H1 (cell line): ENCODE measurements around the gene ULK3. TPM values are rescaled to one million over a fixed set of nuclear protein-coding genes. Genes with fewer than 3 reads are reported as not detected.
A peak's percentile ranks its signal among the peaks of the same experiment; 100 is the strongest.

ENCODE experiments used
- CTCF ChIA-PET: fragments of 300-600 bp; sonication (Branson Sonifier 250); formaldehyde crosslinking; loops from one replicate; lab custom pipeline; 2021; ENCODE audit not compliant: partially characterized antibody; lab: Charles Lee
- POLR2A ChIA-PET: fragments of 300-600 bp; sonication (Branson Sonifier 250); formaldehyde crosslinking; loops from one replicate; lab custom pipeline; 2021; ENCODE audit warnings: inconsistent platforms; ENCODE audit not compliant: partially characterized antibody; lab: Charles Lee
- DNase-seq, 2 experiments: peaks; one replicate each; pipeline versions ENCODE4 v3.0.0 to v3.0.0-alpha.2; 2010 to 2022; ENCODE audit warnings: low spot score in 2 of 2, low read depth in 1 of 2, mixed read lengths in 1 of 2
- FAIRE-seq: peaks from 2 replicates; lab custom pipeline; 2011; peaks lifted over from hg19 to GRCh38; lab: Jason Lieb, UNC
- H2AFZ ChIP-seq: 2 replicates; pipeline ENCODE4 v1.8.1; 2012; ENCODE audit warnings: low read length, inconsistent platforms
- H2AK5ac ChIP-seq: 2 replicates; pipeline ENCODE4 v1.6.1; 2013; ENCODE audit warnings: low read depth, low read length
- H2BK120ac ChIP-seq: replicated peaks from 2 replicates; pipeline ENCODE3; 2013; ENCODE audit warnings: low read depth, low read length, inconsistent platforms
- H2BK12ac ChIP-seq: 2 replicates; pipeline ENCODE4 v1.6.1; 2013; ENCODE audit warnings: low read depth, low read length
- H2BK15ac ChIP-seq: 2 replicates; pipeline ENCODE4 v1.6.1; 2013; ENCODE audit warnings: low read length
- H2BK20ac ChIP-seq: 2 replicates; pipeline ENCODE4 v1.6.1; 2013; ENCODE audit warnings: low read length
- H2BK5ac ChIP-seq: 2 replicates; pipeline ENCODE4 v1.6.1; 2013; ENCODE audit warnings: low read depth, low read length
- H3K14ac ChIP-seq: 2 replicates; pipeline ENCODE4 v1.6.1; 2013; ENCODE audit warnings: inconsistent platforms; ENCODE audit not compliant: insufficient read length
- H3K18ac ChIP-seq: 2 replicates; pipeline ENCODE4 v1.6.1; 2013; ENCODE audit warnings: low read length; ENCODE audit errors: extremely low read depth
- H3K23ac ChIP-seq: 2 replicates; pipeline ENCODE4 v1.6.1; 2013; ENCODE audit warnings: inconsistent platforms; ENCODE audit not compliant: insufficient read length
- H3K23me2 ChIP-seq: 2 replicates; pipeline ENCODE4 v1.6.1; 2013; ENCODE audit warnings: low read depth, low read length
- H3K27ac ChIP-seq: 2 replicates; pipeline ENCODE4 v1.6.1; 2011; ENCODE audit warnings: low read depth, low read length, inconsistent platforms
- H3K27me3 ChIP-seq, 4 experiments: replicated peaks in 1 of 4; 1 replicate in 1 of 4; 2 replicates in 3 of 4; pipeline versions ENCODE4 v1.6.1 to v1.8.1; 2011 to 2013; ENCODE audit warnings: low read length in 3 of 4, mild to moderate bottlenecking in 3 of 4, inconsistent platforms in 2 of 4, mixed read lengths in 2 of 4, moderate library complexity in 1 of 4; ENCODE audit not compliant: control insufficient read depth in 3 of 4, insufficient read depth in 3 of 4; ENCODE audit errors: extremely low read depth in 1 of 4
- H3K36me3 ChIP-seq, 4 experiments: 2 replicates each; pipeline versions ENCODE4 v1.6.1 to v1.8.1; 2011 to 2013; ENCODE audit warnings: mild to moderate bottlenecking in 4 of 4, low read length in 3 of 4, moderate library complexity in 2 of 4, control low read depth in 1 of 4, inconsistent platforms in 1 of 4; ENCODE audit not compliant: insufficient read depth in 4 of 4, control insufficient read depth in 2 of 4
- H3K4ac ChIP-seq: replicated peaks from 2 replicates; pipeline ENCODE3; 2013; ENCODE audit warnings: low read length, low read depth, mixed read lengths, inconsistent platforms; ENCODE audit not compliant: insufficient read length
- H3K4me1 ChIP-seq, 4 experiments: replicated peaks in 1 of 4; 1 replicate in 1 of 4; 2 replicates in 3 of 4; pipeline versions ENCODE4 v1.6.1 to v1.8.1; 2011 to 2013; ENCODE audit warnings: low read length in 3 of 4, inconsistent platforms in 2 of 4, mixed read lengths in 1 of 4; ENCODE audit not compliant: insufficient read depth in 4 of 4, control insufficient read depth in 3 of 4
- H3K4me2 ChIP-seq, 2 experiments: 2 replicates each; pipeline versions ENCODE4 v1.6.1 to v1.8.1; 2011 to 2013; ENCODE audit warnings: low read depth in 2 of 2, low read length in 2 of 2, control low read depth in 1 of 2, inconsistent platforms in 1 of 2, mild to moderate bottlenecking in 1 of 2; ENCODE audit not compliant: insufficient read depth in 1 of 2
- H3K4me3 ChIP-seq, 4 experiments: fragments of 200-600, 300-600 bp in 1 of 4; sonication (generic), shearing (Covaris generic), sonication (Bioruptor Twin) in 1 of 4; 2 replicates each; pipeline versions ENCODE4 v1.5.1 to v1.8.1; 2011 to 2016; ENCODE audit warnings: low read length in 4 of 4, low read depth in 3 of 4, control low read depth in 2 of 4, inconsistent platforms in 2 of 4, mild to moderate bottlenecking in 2 of 4, mixed read lengths in 1 of 4, moderate library complexity in 1 of 4; ENCODE audit not compliant: insufficient read depth in 2 of 4; ENCODE audit errors: extremely low read depth in 1 of 4
- H3K56ac ChIP-seq: replicated peaks from 2 replicates; pipeline ENCODE3; 2013; ENCODE audit warnings: low read depth, mild to moderate bottlenecking, mixed read lengths, low read length, inconsistent platforms; ENCODE audit not compliant: insufficient read length
- H3K79me1 ChIP-seq: 2 replicates; pipeline ENCODE4 v1.6.1; 2013; ENCODE audit warnings: low read depth, low read length, control low read depth
- H3K79me2 ChIP-seq, 2 experiments: 2 replicates each; pipeline versions ENCODE4 v1.6.1 to v1.8.1; 2012 to 2013; ENCODE audit warnings: low read length in 2 of 2, mild to moderate bottlenecking in 2 of 2, inconsistent platforms in 1 of 2; ENCODE audit not compliant: insufficient read depth in 2 of 2, control insufficient read depth in 1 of 2
- H3K9ac ChIP-seq, 4 experiments: replicated peaks in 1 of 4; 1 replicate in 1 of 4; 2 replicates in 3 of 4; pipeline versions ENCODE4 v1.6.1 to v1.8.1; 2011 to 2013; ENCODE audit warnings: low read depth in 3 of 4, low read length in 3 of 4, control low read depth in 2 of 4, mild to moderate bottlenecking in 2 of 4, moderate library complexity in 2 of 4, inconsistent platforms in 1 of 4; ENCODE audit errors: extremely low read depth in 1 of 4
- H3K9me3 ChIP-seq, 2 experiments: 2 replicates each; pipeline versions ENCODE4 v1.6.1 to v1.8.1; 2012 to 2013; ENCODE audit warnings: mild to moderate bottlenecking in 2 of 2, moderate library complexity in 2 of 2, control low read depth in 1 of 2, inconsistent platforms in 1 of 2, low read depth in 1 of 2, low read length in 1 of 2, mixed read lengths in 1 of 2; ENCODE audit not compliant: insufficient read depth in 2 of 2
- H4K20me1 ChIP-seq, 2 experiments: replicated peaks in 1 of 2; 2 replicates each; pipeline versions ENCODE3 to v1.8.1; 2011 to 2013; ENCODE audit warnings: inconsistent platforms in 2 of 2, low read length in 2 of 2, mild to moderate bottlenecking in 1 of 2; ENCODE audit not compliant: insufficient read depth in 2 of 2, control insufficient read depth in 1 of 2
- H4K5ac ChIP-seq: 2 replicates; pipeline ENCODE4 v1.6.1; 2013; ENCODE audit warnings: low read length, low read depth, mixed read lengths, inconsistent platforms; ENCODE audit not compliant: insufficient read length
- H4K8ac ChIP-seq: 2 replicates; pipeline ENCODE4 v1.8.0; 2013; ENCODE audit warnings: mild to moderate bottlenecking, moderate library complexity, low read length, inconsistent platforms; ENCODE audit not compliant: insufficient read depth; ENCODE audit errors: extremely low read depth
- H4K91ac ChIP-seq: replicated peaks from 2 replicates; pipeline ENCODE3; 2013; ENCODE audit warnings: low read length, mixed read lengths, inconsistent platforms; ENCODE audit not compliant: insufficient read length
- CTCF ChIP-seq, 3 experiments: IDR thresholded peaks; 1 replicate in 2 of 3; 2 replicates in 1 of 3; pipeline versions ENCODE4 v1.5.1 to v1.6.1; 2011; ENCODE audit warnings: low read length in 3 of 3, mild to moderate bottlenecking in 3 of 3, inconsistent platforms in 2 of 3, low read depth in 1 of 3, moderate library complexity in 1 of 3; ENCODE audit not compliant: insufficient read depth in 1 of 3; ENCODE audit errors: control extremely low read depth in 1 of 3
- EZH2 ChIP-seq: fragments of 200-600 bp; sonication (generic); IDR thresholded peaks from 2 replicates; pipeline ENCODE4 v1.7.1; 2012; ENCODE audit warnings: low read depth, mild to moderate bottlenecking, moderate library complexity, low read length, inconsistent platforms; ENCODE audit not compliant: severe bottlenecking
- HDAC2 ChIP-seq, 2 experiments: fragments of 300-600 bp in 1 of 2; sonication (generic) in 1 of 2; IDR thresholded peaks; 2 replicates each; pipeline ENCODE4 v1.6.1; 2011 to 2012; ENCODE audit warnings: low read depth in 2 of 2, low read length in 2 of 2, mild to moderate bottlenecking in 2 of 2, moderate library complexity in 2 of 2, borderline replicate concordance in 1 of 2, inconsistent platforms in 1 of 2
- KDM5A ChIP-seq: fragments of 200-600 bp; IDR thresholded peaks from 2 replicates; pipeline ENCODE4 v1.7.1; 2012; ENCODE audit warnings: mild to moderate bottlenecking, low read length, inconsistent platforms, mixed read lengths
- WGBS, 2 experiments: shearing (Covaris generic) in 1 of 2; methylation state at CpG; one replicate each; pipeline versions ENCODE4 v1.1.6 to v1.1.7; 2013 to 2015; ENCODE audit warnings: low lambda C conversion rate in 2 of 2, mixed read lengths in 2 of 2, inconsistent platforms in 1 of 2, low coverage in 1 of 2, missing lambda C conversion rate in 1 of 2; ENCODE audit not compliant: insufficient replicate concordance in 2 of 2, insufficient coverage in 1 of 2, insufficient read length in 1 of 2; ENCODE audit errors: extremely low coverage in 1 of 2, missing lambda C conversion rate in 1 of 2; 5-methylcytosine and 5-hydroxymethylcytosine counted together
- polyA plus RNA-seq, 7 experiments: library from polyadenylated mRNA; depleted of rRNA in 3 of 7; stranded (reverse) in 5 of 7; unstranded in 2 of 7; fragments of >200 nt in 5 of 7; fragments of 200-250 nt in 2 of 7; gene quantifications; 1 replicate in 5 of 7; 2 replicates in 1 of 7; 4 replicates in 1 of 7; pipeline versions ENCODE4 v1.2.1 to v1.2.3, GENCODE V29; 2011 to 2013; ENCODE audit warnings: missing spikeins in 2 of 7, mixed read lengths in 2 of 7
- total RNA-seq: library from RNA; stranded (reverse); fragmentation: NEBNext Ultra II Directional; extraction: Animal tissue kit (Norgen Biotek cat#: 25700); gene quantifications from 2 replicates; pipeline ENCODE4 v1.2.1, GENCODE V29; 2021

Gene ULK3
- total and polyA plus RNA-seq, 2 of the 8 experiments (the other 6 are each of a cell fraction or from before 2014, with no cell fraction given): 27.1 to 34.4 TPM

GRCh38 chr15:74793135-74794028 is 49.6 kb downstream of the ULK3 start:
- POLR2A ChIA-PET: interaction anchor here (0.6 to 2.8 kb wide), 7 partner anchors 9 to 274 kb away, joined by 3 to 14 read pairs (median 4); partner anchors contain the start of gene CSK
- no peak overlapping the region for H2BK20ac ChIP-seq
- 80% methylated on average over 12 of the region's 12 CpGs; no CpG with 5 or more reads in 1 of the 2 experiments for WGBS, 2 experiments
- H4K5ac ChIP-seq: no peak overlapping the region
- H3K4me2 ChIP-seq: no peak overlapping the region
- no peak overlapping the region for H3K4me3 ChIP-seq
- H3K14ac ChIP-seq: no peak overlapping the region
- no peaks in the 10 kb centered on the region for H3K9me3 ChIP-seq
- no peak overlapping the region for H3K23ac ChIP-seq
- peaks cover 34 to 47% of the 10 kb centered on the region in 2 experiments for H4K20me1 ChIP-seq
- H4K91ac ChIP-seq: no peak overlapping the region
- H3K36me3 ChIP-seq: no peaks in the 10 kb centered on the region
- peaks cover 0 to 7% of the 10 kb centered on the region in 2 experiments; a peak in 1 of 4 replicates for H3K79me2 ChIP-seq
- CTCF ChIA-PET: interaction anchor here (0.5 to 53.7 kb wide), 18 partner anchors 7 to 168 kb away, joined by 3 to 1439 read pairs (median 4); partner anchors contain the start of genes CLK3 and CSK
- peaks cover 2 to 19% (median 11%) of the 10 kb centered on the region in 4 experiments for H3K4me1 ChIP-seq
- TF ChIP-seq CTCF (IDR thresholded peaks at IDR 0.05; ENCODE audit: control extremely low read depth in 1 of 3, insufficient read depth in 1 of 3, low read depth in 1 of 3, low read length in 3 of 3) (peak in 2 of 3 experiments; percentile 7 to 16; a peak in 2 of 4 replicates), EZH2 (no peak), KDM5A (no peak), HDAC2 (IDR thresholded peaks at IDR 0.05; ENCODE audit: borderline replicate concordance in 1 of 2, low read depth in 2 of 2, low read length in 2 of 2) (no peak)
- H2AFZ ChIP-seq: no peak overlapping the region
- H3K4ac ChIP-seq: no peak overlapping the region
- no peak overlapping the region for H2BK15ac ChIP-seq
- peaks cover 25% of the 10 kb centered on the region for H3K79me1 ChIP-seq
- DNase-seq (no peak), FAIRE-seq (no peak)
- no peak overlapping the region for H3K27ac ChIP-seq
- no peak overlapping the region for H3K9ac ChIP-seq
- no peak overlapping the region for H2BK5ac ChIP-seq
- H3K27me3 ChIP-seq: no peaks in the 10 kb centered on the region
- no peak overlapping the region for H2BK12ac ChIP-seq
- no peak overlapping the region for H3K56ac ChIP-seq
- H2AK5ac ChIP-seq: no peak overlapping the region
- no peak overlapping the region for H3K18ac ChIP-seq
- no peak overlapping the region for H4K8ac ChIP-seq
- H2BK120ac ChIP-seq: no peak overlapping the region
- H3K23me2 ChIP-seq: no peaks in the 10 kb centered on the region
